ENCODE results near the gene RGS9.
"Not testable (repeated sequence)": the region's sequence is repeated elsewhere in the genome, so short reads cannot be mapped to it uniquely, and the experiment has no call there.

- TF ChIP-seq ELK1 (IDR thresholded peaks at IDR 0.05; ENCODE audit: low read depth, low read length); CTCF (IDR thresholded peaks at IDR 0.05); POLR2A (IDR thresholded peaks at IDR 0.05; ENCODE audit: low read length); RFX5 (IDR thresholded peaks at IDR 0.05); CEBPB (IDR thresholded peaks at IDR 0.05); MAFK (IDR thresholded peaks at IDR 0.05; ENCODE audit: partially characterized antibody); MAX (IDR thresholded peaks at IDR 0.05); CHD2 (IDR thresholded peaks at IDR 0.05; ENCODE audit: low read length, partially characterized antibody); MAZ (IDR thresholded peaks at IDR 0.05; ENCODE audit: borderline replicate concordance, low read depth, low read length); SMC3 (IDR thresholded peaks at IDR 0.05): not testable (repeated sequence)
Measured at GRCh38 chr17:65096382-65096781, 40.8 kb upstream of the RGS9 start.

Data from A549 (cell line).